ENCODE results near the gene SPINK2.

Gene SPINK2

DNA sequence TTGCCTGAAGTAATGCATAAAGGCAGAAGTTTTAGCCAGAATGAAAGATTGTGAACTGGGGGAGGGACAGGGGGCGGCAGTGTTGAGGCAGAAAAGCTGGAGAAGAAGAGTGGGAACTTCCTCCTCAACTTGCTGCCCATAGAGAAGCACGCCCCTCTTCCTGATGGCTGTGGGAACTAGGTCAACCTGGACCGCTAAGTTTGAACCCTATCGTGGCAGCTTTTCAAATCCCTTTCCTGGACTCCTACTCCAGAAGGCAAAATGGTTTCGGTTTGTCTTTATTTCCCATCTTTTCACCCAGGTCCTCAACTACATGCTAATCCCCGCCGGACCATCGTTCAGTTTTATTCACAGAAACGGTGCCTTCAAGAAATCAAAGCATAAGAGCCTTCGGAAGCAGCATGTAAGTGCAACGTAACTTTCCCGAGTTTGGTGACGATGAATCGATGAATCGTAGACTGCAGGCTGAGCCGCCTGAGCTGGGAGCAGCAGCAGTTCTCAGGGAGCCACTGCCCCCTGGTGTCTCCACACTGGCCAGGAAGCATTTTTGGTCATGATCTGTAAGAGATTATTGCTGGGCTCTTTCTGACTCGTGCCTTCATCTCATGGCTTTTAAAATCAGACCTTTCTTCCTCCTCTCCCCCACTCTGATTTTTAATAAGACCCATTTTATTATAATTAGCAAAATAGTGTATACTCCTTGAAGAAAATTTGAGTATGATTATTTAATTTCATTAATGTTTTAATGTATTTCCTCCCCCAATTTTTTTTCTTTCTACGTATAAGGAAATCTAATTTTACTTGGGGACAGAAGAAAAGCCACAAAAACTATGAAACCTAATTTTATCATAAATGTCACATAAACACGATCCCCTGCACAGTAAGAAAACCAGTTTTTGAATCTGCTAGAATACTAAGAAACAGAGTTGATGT lies 21.4 kb downstream of the SPINK2 start:
- peak; percentile 28 for DNase-seq

DNA sequence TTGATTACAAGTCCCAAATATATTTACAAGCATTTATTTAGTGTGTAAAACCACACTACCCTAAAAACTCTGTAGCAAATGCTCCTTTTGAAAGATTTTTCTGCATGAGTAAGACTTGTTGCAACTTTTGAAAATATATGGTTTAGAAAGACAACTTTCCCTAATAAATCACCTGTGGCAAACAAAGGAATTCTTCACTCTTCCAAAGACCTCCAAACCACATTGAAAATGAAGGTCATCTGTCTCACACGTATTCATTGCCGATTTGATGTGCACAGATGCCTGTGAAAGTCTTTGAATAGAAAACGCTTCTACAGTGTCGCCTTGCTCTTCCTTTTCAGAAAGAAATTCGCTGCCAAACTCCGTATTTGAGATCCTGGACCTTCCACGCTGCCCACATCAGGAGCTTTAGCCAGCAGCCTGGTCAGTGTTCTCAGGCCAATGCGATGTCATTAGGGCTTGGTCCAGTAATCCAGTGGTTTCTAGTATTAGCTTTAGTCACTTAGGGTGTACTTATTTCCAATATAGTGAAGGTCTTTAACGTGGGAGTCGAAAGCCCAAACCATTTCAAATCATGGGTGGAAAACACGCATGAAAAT lies 22.2 kb downstream of the SPINK2 start:
- no peak for DNase-seq

DNA sequence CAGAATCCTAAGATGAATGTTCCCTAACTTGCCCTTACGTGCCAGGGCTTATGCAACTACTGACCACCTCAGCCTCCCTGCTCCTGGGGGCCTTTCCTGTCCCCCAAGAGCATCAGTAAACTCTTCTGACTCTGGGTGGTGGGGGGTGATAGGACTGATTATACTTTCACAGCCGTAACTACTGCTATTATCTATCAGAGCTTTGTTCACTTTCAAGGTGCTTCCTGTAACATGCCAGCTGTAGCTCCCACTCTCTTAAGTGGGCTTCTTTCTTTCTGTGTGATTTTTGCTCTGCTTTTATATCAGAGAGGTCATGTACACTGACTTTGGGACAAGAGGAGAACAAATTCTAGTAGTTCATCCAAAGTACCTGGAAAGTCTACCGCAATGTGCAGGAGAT lies 25.3 kb downstream of the SPINK2 start:
- DNase-seq = no peak

GRCh38 chr4:56791316-56791715 lies 30.2 kb downstream of the SPINK2 start:
- no peak for DNase-seq

DNA sequence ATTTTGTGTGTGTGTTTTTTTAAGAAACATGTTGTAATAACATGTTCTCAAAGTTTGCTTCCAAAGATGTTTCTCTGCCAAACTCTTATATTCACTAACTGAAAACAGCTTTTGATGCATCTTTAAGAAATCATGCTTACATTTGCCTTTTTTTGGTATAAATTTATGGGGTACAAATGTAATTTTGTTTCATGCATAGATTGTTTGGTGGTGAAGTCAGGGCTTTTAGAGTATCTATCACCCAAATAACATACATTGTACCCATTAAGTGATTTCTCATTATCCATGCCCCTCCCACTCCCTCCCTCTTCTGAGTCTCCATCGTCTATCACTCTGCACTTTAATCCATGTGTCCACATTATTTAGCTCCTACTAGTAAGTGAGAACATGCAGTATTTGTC lies 30.8 kb downstream of the SPINK2 start:
- no peak for DNase-seq

GRCh38 chr4:56788081-56788480 lies 33.4 kb downstream of the SPINK2 start:
- DNase-seq = no peak

- DNase-seq = no peak
Measured at GRCh38 chr4:56787380-56787779, 34.1 kb downstream of the SPINK2 start.

- no peak for DNase-seq
Measured at GRCh38 chr4:56786955-56787354, 34.5 kb downstream of the SPINK2 start.

- no peak for DNase-seq
Measured at GRCh38 chr4:56783986-56784385, 37.5 kb downstream of the SPINK2 start.

DNA sequence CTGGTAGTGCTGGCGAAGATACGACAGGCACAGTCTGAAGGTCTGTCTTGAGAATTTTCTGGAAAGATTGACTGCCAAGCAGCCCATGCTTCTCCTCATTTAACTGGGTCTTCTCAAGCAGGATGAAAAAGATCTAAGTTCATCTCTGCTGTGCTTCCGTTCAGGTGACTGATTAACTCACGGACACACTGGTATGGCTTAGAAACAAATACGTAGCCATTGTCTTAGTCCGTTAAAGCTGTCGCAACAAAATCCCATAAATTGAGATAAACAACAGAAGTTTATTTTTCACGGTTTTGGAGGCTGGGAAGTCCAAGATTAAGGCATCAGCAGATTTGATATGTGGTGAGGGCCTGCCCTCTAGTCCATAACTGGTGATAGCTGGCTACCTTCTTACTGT lies 39.5 kb downstream of the SPINK2 start:
- no peak for DNase-seq

- no peak for DNase-seq
Measured at GRCh38 chr4:56773346-56773745, 48.2 kb downstream of the SPINK2 start.

DNA sequence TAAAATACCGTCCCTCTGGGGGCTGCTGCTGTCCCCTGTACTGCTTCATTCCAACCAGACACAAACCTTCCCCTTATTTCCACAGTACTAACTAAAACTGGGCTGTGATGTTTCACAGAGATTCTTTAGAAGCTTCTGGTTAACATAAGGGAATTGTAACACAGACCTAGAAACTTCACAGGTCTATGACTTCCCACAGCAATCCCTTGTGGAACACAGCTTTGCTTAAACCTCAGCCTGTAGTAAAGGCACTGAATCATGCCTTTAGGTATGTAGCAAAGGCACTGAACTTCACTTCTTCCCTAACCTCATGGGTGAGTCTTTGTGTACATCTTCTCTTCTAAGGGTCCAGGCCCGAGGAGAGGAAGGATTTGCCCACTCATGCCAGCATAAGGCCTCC lies 49.4 kb downstream of the SPINK2 start:
- no peak for DNase-seq

DNA sequence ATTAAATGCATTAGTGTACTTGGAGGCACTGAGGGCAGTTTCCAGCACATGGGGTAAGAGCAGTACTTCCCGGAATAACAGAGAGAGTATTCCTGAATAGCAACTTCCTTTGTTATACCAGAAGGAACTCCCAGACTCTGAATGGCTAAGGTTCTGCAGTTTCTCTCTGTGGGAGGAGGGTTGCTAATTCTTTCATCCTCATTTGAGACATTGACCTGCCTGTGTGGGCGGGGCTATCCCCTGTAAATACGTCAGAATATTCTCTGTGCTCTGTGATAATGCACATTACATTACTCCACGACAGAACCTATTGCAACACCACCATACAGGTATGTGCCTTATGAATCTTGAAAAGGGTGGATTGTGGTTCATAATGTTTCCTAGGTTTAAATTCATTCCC lies 52.7 kb downstream of the SPINK2 start:
- DNase-seq = no peak

- no peak for DNase-seq
Measured at GRCh38 chr4:56768316-56768715, 53.2 kb downstream of the SPINK2 start.

DNA sequence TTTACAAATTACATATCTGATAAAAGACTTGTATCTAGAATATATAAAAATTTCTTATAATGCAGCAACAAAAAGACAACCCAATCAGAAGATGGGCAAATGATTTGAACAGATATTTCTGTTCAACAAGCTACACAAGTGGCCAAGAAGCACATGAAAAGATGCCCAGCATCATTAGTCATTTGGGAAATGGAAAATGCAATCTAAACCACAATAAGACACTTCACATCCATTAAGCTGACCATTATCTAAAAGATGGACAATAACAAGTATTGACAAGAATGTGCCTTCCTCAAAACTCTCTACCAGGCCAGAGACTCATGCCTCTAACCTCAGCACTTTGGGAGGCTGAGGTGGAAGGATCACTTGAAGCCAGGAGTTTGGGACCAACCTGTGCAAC lies 53.9 kb downstream of the SPINK2 start:
- no peak for DNase-seq

- DNase-seq = no peak
Measured at GRCh38 chr4:56764775-56765174, 56.7 kb downstream of the SPINK2 start.

DNA sequence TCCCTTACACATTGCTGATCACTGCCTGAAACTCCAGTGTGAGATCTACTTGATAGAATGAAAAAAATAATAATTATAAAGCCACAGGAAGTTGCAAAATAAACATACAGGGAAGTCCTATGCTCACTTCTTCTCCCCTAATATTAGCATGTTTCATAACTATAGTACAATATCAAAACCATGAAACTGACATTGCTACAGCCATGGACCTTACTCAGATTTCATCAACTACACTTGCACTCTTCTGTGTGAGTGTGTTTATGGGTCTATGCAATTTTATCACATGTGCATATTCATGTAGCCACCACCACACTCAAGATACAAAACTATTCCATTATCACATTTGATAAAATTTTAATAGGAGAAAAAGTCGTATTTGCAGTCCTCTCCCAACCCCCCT lies 57.3 kb downstream of the SPINK2 start:
- no peak for DNase-seq

- no peak for DNase-seq
Measured at GRCh38 chr4:56762484-56763250, 58.8 kb downstream of the SPINK2 start.

GRCh38 chr4:56760183-56760582 lies 61.3 kb downstream of the SPINK2 start:
- DNase-seq = no peak

Measured in NCI-H2171 (cell line).